GM19043 (cell line): ENCODE data around the gene ERICH6B.
"Not testable (repeated sequence)": the region's sequence is repeated elsewhere in the genome, so short reads cannot be mapped to it uniquely, and the experiment has no call there.

Experiments used
- ATAC-seq: cut with Tn5 transposase; IDR thresholded peaks from one replicate; pipeline ENCODE4 v1.9.1; 2021; ENCODE audit warnings: low read depth; ENCODE audit not compliant: unreplicated experiment

ERICH6B gene

GRCh38 chr13:45615501-45616101 is at the start of gene ERICH6B:
Gene ERICH6B (minus strand): TSS chr13:45615739. CDS start chr13:45597005, 18,734 bp downstream.
- ATAC-seq: no peak

DNA sequence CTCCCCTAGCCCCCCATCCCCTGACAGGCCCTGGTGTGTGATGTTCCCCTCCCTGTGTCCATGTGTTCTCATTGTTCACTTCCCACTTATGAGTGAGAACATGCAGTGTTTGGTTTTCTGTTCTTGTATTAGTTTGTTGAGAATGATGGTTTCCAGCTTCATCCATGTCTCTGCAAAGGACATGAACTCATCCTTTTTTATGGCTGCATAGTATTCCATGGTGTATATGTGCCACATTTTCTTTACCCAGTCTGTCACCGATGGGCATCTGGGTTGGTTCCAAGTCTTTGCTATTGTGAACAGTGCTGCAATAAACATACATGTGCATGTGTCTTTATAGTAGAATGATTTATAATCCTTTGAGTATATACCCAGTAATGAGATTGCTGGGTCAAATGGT is 47.4 kb upstream of the ERICH6B start:
- ATAC-seq: not testable (repeated sequence)

DNA sequence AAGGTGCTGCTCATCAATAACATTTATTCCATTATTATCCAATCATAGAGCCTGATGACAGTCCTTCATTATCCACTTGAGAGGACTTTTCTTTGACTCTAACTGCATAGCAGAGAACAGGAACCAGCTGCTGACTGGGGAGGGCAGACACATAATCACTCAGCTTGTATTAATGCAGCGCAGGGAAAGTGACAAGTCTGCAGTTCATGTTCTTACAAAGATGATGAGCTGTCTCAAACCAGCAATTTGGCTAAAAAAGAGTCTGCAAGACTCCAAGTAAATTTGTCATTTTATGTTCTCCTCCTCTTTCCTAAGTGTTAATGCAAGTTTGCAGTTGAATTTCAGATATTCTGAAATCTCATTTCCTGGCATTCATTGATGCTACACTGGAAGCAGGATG is 46.6 kb upstream of the ERICH6B start:
- no peak for ATAC-seq

GRCh38 chr13:45660458-45660857 is 44.9 kb upstream of the ERICH6B start:
- ATAC-seq: not testable (repeated sequence)

DNA sequence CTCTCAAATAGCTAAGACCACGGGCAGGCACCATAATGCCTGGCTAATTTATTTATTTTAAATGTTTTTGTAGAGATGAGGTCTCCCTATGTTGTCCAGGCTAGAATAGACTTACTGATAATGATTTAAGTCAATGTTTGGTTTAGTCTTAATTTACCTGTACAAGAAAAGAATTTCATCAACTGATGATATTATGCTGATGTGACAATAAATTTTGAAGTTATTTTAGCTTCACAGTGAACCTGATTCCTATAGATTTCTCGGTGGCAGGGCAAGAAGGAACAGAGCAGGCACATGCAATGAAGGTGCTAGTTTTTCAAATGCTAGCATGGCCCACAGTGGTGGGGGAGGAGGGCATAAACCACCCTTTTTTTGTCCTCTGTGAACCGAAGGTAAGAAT is 44.0 kb upstream of the ERICH6B start:
- ATAC-seq: no peak

DNA sequence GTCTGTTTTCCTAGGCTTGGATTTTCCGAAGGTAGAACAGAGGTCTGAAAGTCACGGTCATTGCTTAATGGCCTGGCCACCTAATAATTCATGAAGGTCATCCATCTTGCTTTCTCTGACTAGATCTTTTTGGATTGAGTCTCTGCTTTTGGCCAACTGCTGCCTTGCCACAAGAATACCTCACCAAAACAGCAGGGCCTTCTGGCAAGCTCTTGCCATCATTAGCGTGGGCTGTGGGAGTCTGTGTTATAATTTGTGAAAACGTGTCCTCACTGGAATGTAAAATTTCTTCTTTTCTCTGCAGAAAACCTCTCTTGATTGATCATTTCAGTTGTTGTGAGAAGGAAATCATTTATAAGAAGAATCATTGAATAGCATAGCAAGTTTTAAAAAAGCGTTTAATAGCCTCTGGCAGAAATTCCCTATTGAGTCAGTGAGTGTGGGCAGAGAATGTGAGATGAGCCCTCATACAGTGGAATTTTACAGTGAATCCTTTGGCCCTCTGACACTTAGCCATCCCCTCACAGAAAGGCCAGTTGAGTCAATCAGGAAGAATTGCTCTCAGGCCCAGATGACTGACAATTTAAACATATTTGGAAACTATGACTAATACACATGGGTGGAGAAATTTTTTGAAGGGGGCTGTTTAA is 43.2 kb upstream of the ERICH6B start:
- ATAC-seq: no peak

GRCh38 chr13:45654633-45655349 is 39.3 kb upstream of the ERICH6B start:
- ATAC-seq: no peak

- ATAC-seq: not testable (repeated sequence)
Observed at GRCh38 chr13:45645263-45645662, 29.7 kb upstream of the ERICH6B start.

- ATAC-seq: not testable (repeated sequence)
Observed at GRCh38 chr13:45642159-45642558, 26.6 kb upstream of the ERICH6B start.

DNA sequence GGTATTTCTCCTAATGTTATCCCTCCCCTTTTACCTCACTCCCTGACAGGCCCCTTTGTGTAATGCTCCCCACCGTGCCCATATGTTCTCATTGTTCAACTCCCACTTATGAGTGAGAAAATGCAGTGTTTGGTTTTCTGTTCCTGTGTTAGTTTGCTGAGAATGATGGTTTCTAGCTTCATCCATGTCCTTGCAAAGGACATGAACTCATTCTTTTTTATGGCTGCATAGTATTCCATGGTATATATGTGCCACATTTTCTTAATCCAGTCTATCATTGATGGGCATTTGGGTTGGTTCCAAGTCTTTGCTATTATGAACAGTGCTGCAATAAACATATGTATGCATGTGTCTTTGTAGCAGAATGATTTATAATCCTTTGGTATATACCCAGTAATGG is 19.8 kb upstream of the ERICH6B start:
- ATAC-seq: not testable (repeated sequence)

DNA sequence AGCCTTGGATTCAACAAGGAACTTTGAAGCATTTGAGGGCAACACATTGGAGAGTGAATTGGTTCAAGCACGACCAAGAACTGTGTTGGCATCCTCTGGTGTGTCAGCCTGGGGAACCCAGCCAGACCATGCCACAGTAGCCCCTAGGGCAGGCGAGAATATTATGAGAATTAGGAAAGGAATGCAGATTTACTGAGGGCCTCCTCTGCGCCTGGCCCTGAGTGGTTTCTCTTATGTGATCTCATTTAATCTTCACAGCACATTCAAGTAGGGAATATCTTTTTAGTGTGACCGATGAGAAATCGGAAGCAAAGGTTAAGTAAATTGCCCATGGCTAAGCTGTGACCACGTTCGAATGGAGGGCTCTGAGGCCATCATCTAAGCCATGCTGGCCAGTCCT is 15.3 kb upstream of the ERICH6B start:
- no peak for ATAC-seq

DNA sequence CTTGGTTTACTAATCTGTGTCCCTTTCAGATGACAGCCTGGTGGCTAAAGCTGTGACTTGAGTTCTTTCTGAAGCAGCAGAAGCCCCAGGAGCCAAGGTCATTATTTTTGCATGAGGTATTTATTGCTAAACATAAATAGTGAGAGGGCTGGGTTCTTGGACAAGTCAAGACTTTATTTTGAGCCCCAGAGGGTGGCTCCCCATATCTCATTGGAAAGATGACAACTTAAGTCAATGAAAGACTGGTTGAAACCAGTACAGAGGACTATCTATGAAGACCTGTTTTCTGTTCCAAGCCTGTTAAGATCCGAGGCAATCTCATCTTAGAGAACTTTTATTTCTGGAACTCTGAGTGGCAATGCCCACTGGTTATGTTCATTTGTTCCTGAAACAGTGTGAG is 14.4 kb upstream of the ERICH6B start:
- ATAC-seq: no peak

DNA sequence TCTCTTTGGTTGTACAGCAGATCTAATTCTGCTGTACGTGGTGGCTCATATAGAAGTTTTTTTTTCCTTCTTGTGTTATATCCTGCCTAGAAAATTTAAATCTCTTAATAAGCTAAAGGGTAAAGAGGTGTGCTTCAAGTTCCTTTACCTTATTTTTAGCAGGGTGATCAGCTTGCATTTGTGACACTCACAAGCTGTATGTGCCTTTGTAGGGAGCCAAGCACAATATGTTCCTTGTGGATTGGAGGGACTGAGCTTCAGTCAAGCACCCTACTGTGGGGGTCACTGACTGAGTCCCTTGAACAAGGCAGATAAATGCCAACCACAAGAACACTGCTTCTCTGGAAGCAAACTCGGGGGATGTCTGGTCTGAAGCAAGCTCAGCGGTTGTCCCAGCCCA is 12.6 kb upstream of the ERICH6B start:
- no peak for ATAC-seq

DNA sequence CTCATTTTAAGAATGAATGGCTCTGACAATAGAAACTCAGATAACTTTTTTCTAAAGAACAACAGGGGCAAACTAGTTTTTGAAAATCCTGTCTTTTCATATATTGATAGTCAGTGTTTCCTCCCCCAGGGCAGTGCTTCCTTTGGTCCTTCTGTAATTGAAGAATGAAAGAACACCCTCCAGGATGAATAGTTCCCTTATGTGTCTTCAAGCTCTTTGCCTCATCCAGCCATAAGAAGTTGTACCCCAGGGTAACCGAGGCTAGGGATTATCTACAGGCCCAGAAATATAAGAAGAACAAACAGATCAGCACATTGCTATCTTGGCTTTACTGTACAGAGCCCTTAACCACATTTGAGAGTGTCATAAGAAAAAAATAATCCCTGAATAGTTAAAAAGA is 12.1 kb upstream of the ERICH6B start:
- ATAC-seq: no peak

DNA sequence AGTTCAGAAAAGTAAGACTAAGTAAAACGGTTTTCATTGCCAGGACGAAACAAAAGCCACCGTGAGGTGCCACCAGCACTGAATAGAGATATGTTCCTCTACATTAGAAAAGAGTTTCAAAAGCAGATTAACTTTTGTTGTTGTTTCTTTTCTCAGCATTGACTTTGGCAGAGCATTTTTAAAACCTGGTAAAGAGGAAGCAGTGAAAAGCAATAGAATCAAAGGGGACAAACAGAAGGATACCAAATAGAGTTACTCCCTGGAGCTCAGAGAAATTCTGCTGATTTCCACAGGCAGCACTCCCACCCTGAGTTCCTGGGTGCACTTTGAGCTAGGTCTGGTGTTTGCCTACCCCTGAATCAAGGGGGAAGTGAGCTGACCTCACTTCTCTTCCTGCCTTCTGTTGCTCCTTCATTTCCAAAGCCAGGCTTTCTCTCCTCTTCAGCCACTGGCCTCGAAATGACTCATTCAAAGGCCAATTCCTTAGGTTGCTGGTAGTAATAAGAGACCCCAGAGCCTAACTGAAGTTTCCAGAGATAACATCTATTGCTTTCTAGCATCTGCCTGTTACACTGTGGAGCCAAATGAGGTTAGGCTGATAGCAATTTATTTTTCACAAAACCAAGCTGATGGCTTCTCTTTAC is 11.3 kb upstream of the ERICH6B start:
- no peak for ATAC-seq

GRCh38 chr13:45623516-45624090 is 8.1 kb upstream of the ERICH6B start:
- ATAC-seq: no peak

DNA sequence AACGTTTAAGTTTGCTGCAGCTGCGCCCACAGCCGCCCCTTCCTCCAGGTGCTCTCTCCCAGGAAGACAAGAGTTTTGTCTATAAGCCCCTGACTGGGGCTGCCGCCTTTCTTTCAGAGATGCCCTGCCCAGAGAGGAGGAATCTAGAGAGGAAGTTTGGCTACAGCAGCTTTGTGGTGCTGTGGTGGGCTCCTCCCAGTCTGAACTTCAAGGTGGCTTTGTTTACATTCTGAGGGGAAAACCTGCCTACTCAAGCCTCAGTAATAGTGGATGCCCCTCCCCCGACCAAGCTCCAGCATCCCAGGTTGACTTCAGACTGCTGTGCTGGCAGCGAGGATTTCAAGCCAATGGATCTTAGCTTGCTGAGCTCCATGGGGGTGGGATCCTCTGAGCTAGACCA is 6.4 kb upstream of the ERICH6B start:
- ATAC-seq: no peak

- ATAC-seq: no peak
Observed at GRCh38 chr13:45607931-45608330, 7.6 kb downstream of the ERICH6B start.

DNA sequence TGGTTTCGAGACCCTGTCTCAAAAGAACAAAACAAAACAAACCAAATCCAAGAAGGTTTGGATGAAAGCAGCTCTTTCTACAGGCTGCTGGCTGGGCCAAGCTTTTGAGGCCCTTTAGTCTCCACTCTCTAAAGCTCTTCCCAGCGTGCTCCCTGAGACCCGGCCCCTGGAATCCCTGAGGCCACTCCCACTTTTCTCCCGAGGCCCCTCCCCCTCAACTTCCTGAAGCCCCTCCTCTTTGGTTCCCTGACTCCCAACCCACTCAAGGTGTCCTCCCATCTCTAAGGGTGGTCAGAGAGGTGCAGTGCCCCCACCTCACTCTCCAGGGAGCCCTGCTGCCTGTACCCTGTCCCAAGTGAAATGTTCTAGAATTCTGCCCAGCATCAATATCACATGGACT is 10.6 kb downstream of the ERICH6B start:
- no peak for ATAC-seq

DNA sequence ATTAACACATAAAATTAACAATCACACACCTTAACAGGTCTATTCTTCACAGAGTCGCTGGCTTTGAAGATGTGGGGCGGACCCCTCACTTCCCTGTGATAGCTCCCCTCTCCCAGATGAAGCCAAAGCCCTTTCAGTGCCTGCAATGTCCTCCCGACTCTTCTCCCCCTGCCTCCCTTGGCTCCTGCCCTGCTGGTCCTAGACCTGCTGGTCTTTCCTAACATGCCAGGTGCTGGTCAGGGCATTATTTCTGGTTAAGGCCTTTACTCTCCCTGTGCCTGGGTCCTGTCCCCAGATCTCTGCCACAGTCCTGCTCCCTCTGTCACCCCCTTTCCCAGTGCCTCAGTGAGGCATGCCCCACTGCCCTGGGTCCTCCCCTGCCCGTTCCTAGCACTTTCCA is 12.2 kb downstream of the ERICH6B start:
- no peak for ATAC-seq
